GM12874 (cell line): ENCODE results near the gene LRR1.

Experiments used
- TF ChIP-seq, protein P1 (sequence below): IDR thresholded peaks from 2 replicates; pipeline ENCODE4 v1.5.1; 2011; ENCODE audit warnings: low read depth, mild to moderate bottlenecking, control low read depth, low read length, moderate library complexity; ENCODE audit not compliant: insufficient read depth

The LRR1 gene

DNA sequence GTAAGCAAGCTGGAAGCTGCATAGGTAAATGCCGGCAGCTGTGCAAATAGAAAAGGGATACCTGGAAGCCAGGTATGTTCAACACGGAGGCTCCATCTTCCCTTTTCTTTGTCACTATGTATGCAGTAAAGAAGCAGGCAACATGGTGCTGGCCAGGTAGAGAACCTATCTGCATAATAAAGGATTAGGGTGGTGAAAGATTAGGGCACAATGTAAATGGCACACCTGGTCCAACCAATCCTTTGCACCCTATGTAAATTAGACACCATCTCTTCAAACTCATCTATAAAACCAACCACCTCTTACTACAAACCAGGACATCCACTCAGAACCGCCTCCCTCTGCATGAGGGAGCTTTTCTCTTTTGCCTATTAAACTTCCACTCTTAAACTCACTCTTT is 44.8 kb upstream of the LRR1 start:
- TF ChIP-seq, protein P1, sequence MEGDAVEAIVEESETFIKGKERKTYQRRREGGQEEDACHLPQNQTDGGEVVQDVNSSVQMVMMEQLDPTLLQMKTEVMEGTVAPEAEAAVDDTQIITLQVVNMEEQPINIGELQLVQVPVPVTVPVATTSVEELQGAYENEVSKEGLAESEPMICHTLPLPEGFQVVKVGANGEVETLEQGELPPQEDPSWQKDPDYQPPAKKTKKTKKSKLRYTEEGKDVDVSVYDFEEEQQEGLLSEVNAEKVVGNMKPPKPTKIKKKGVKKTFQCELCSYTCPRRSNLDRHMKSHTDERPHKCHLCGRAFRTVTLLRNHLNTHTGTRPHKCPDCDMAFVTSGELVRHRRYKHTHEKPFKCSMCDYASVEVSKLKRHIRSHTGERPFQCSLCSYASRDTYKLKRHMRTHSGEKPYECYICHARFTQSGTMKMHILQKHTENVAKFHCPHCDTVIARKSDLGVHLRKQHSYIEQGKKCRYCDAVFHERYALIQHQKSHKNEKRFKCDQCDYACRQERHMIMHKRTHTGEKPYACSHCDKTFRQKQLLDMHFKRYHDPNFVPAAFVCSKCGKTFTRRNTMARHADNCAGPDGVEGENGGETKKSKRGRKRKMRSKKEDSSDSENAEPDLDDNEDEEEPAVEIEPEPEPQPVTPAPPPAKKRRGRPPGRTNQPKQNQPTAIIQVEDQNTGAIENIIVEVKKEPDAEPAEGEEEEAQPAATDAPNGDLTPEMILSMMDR: no peak

DNA sequence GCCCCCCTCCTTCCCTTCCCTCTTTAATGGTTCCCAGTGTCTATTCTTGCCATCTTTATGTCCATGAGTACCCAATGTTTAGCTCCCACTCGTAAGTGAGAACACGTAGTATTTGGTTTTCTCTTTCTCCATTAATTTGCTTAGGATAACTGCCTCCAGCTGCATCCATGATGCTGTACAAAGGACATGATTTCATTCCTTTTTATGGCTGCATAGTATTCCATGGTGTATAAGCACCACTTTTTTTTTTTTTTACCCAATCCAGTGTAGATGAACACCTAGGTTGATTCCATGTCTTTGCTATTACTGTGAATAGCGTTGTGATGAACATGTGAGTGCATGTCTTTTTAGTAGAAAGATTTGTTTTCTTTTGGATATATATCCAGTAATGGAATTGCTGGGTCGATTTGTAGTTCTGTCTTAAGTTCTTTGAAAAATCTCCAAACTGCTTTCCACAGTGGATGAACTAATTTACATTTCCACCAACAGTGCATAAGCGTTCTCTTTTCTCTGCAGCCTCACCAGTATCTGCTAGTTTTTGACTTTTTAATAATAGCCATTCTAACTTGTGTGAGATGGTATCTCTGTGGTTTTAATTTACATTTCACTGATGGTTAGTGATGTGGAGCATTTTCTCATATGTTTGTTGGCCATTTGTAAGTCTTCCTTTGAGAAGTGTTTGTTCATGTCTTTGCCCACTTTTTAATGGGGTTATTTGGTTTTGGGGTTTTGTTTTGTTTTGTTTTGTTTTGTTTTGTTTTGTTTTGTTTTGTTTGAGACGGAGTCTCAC is 38.6 kb upstream of the LRR1 start:
- TF ChIP-seq, protein P1: no peak

DNA sequence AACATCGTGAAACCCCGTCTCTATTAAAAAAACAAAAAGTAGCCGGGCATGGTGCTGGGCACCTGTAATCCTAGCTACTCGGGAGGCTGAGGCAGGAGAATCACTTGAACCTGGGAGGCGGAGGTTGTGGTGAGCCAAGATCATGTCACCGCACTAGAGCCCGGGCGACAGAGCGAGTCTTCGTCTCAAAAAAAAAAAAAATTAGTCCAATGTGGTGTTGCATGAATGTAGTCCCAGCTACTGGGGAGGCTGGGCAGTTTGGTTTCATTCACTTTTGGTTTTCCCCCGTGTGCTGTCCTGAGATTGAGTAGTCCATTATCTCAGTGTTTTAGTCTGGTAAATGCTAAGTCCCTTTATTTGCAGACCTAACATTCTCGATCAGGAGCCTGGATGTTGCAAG is 32.0 kb upstream of the LRR1 start:
- TF ChIP-seq, protein P1: no peak

DNA sequence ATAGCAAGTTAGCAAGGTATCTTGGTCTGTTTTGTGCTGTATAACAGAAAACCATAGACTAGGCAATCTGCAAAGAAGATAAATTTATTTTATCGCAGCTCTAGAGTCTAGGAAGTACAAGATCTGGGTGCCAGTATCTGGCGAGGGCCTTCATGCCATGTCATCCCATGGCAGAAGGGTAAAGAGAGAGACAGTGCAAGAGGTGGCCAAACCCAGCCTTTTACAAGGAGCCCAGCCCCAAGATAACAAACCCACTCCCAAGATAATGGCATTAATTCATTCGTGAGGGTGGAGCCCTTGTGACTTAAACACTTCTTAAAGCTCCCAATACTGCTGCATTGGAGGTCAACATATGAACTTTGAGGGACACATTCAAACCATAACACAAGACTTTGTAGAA is 29.5 kb upstream of the LRR1 start:
- TF ChIP-seq, protein P1: no peak

DNA sequence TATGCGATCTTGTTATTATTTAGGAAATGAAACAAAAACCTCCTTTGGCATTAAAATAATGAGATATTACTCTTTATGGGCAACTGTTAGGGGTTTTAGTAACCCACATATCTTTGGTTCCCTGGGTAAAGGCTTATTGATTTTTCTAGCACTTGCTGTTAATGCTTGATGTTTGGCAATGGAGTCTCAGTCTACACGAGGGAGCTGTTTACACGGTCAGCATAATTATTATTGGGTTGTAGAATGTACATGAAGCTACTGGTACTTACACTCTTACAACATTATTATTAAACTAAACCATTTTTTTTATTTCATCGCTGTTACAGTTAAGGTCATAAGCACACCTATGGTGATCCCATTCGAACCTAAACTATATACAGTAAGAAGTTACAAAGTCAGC is 24.7 kb upstream of the LRR1 start:
- TF ChIP-seq, protein P1: no peak

DNA sequence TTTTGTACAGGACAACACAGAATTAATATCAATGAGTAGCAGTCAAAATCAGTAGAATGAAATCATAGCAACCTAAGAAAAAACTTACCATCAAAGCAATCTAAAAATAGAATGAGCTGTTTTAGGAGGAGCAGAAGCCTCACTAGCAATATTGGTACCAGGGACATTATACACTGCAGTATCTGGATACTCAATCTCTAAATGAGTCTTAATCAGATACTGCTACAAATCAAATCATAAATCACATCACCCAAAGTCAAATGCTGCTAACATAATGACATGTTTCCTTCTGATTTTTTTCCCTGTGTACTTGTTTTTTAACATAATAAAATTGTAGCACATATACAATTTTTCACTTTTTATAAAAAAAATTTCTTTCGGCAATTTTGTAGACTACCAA is 20.6 kb upstream of the LRR1 start:
- TF ChIP-seq, protein P1: no peak

DNA sequence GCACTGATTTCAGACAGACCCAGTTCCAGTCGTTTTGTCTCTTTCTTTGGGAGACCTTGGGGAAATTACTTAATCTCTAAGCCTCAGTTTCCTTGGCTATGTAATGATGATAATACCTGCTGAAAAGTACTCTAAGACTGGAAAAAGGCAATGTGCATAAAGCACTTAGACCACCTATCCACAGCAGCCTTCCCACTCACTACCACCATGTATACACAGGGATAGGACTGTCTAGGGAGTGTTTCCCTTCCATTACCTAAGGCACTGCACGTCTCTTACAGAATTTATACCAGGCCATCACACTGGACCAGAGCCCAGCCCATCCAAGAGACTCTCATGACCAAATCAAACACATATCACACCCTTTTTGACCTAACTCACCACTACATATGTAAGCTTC is 18.9 kb upstream of the LRR1 start:
- TF ChIP-seq, protein P1: no peak
